Left colon (tissue), 2 donors: Measurements from ENCODE around the gene KRT28. TPM values are rescaled to one million over a fixed set of nuclear protein-coding genes. Genes with fewer than 3 reads are reported as not detected.

Source experiments
- total RNA-seq, 2 donors: library from RNA; stranded (reverse); fragmentation: NEBNext Ultra II Directional; extraction: Animal tissue kit (Norgen Biotek cat#: 25700); gene quantifications; one replicate each; pipeline ENCODE4 v1.2.1, GENCODE V29; 2021
- donor health status: DM: no; HTN: no; CAD: no.
- donor health status: DM: yes; HTN: yes; CAD: no.

The KRT28 gene
- total RNA-seq, 2 donors from 2014 or later: not detected

Other genes with a start within 250 kb of the KRT28 start
- under 1 TPM; 0.31 to 0.95 TPM for gene CCR7, start 234.5 kb downstream of the KRT28 start, total RNA-seq
- gene SMARCE1, start 152.1 kb downstream of the KRT28 start, total RNA-seq: 10 to 100 TPM; 74.5 to 76.4 TPM
- gene KRT222, start 134.8 kb downstream of the KRT28 start, total RNA-seq: under 1 TPM; 0.27 to 0.67 TPM
- 1 to 10 TPM in 1 of 2 donors, under 1 TPM in 1; 0.46 to 1.3 TPM for gene KRT24, start 96.2 kb downstream of the KRT28 start, total RNA-seq
- gene KRT25, start 44.6 kb downstream of the KRT28 start, total RNA-seq: not detected
- gene KRT26, start 27.8 kb downstream of the KRT28 start, total RNA-seq: not detected
- gene KRT27, start 17.4 kb downstream of the KRT28 start, total RNA-seq: under 1 TPM in 1 of 2 donors, not detected in 1; 0.36 TPM
- 10 to 100 TPM; 25.1 to 38.9 TPM for gene KRT10, start 22.7 kb upstream of the KRT28 start, total RNA-seq
- gene KRT12, start 67.3 kb upstream of the KRT28 start, total RNA-seq: 1 to 10 TPM; 1.2 to 3.9 TPM
- 1,000 to 10,000 TPM; 1,413 to 1,967 TPM for gene KRT20, start 85.3 kb upstream of the KRT28 start, total RNA-seq
- under 1 TPM in 1 of 2 donors, not detected in 1; 0.28 TPM for gene KRT23, start 137.7 kb upstream of the KRT28 start, total RNA-seq
- gene KRT39, start 167.0 kb upstream of the KRT28 start, total RNA-seq: not detected
- gene KRT40, start 184.4 kb upstream of the KRT28 start, total RNA-seq: under 1 TPM; 0.21 to 0.39 TPM
- not detected for gene KRTAP3-3, start 194.2 kb upstream of the KRT28 start, total RNA-seq
- gene KRTAP3-2, start 199.9 kb upstream of the KRT28 start, total RNA-seq: not detected
- not detected for gene KRTAP3-1, start 209.2 kb upstream of the KRT28 start, total RNA-seq
- gene KRTAP1-5, start 227.2 kb upstream of the KRT28 start, total RNA-seq: not detected
- gene KRTAP1-4, start 230.2 kb upstream of the KRT28 start, total RNA-seq: not detected
- gene KRTAP1-3, start 234.9 kb upstream of the KRT28 start, total RNA-seq: not detected
- gene KRTAP1-1, start 241.5 kb upstream of the KRT28 start, total RNA-seq: not detected
- not detected for gene KRTAP2-1, start 247.4 kb upstream of the KRT28 start, total RNA-seq